Peyer's patch (tissue), 4 donors: ENCODE data around the gene PLPP3.

ENCODE experiments used
- CTCF ChIP-seq, 6 experiments: fragments of 450-650 bp in 4 of 6; fragments of 200-600 bp in 2 of 6; sonication (generic) in 1 of 6; IDR thresholded peaks; one replicate each; pipeline ENCODE4 v1.5.1; 2017 to 2019; ENCODE audit warnings: antibody characterized with exemption in 6 of 6, mild to moderate bottlenecking in 3 of 6, moderate library complexity in 1 of 6
- POLR2A ChIP-seq, 2 donors: fragments of 450-650 bp; IDR thresholded peaks; one replicate each; pipeline ENCODE4 v1.5.1; 2017; ENCODE audit warnings: antibody characterized with exemption in 2 of 2, mild to moderate bottlenecking in 2 of 2, moderate library complexity in 2 of 2

DNA sequence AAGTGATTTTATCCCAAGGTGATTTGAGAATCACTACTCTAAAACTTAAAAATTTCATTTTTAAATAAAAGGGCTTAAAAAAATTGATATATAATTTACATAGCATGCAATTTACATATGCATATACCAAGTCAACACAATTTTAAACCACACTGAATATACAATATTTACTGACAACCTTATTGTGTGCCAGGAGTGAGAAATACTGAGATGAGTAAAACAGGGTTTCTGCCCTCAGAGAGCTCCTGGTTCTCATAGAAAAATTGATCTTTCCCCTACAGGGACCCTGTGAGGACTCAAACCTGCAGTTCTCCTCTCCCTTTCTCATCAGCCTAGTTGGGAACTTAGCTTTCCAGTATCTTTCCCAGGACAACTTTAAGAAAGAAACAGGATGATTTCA is 27.0 kb downstream of the PLPP3 start:
- TF ChIP-seq POLR2A (IDR thresholded peaks at IDR 0.05) (no peak), CTCF (IDR thresholded peaks at IDR 0.05) (no peak)
